Measurements from ENCODE around the gene LYZ.

- TF ChIP-seq CTCF (IDR thresholded peaks at IDR 0.05; ENCODE audit: insufficient read depth, low read length) (no peak), POLR2AphosphoS5 (IDR thresholded peaks at IDR 0.05; ENCODE audit: low read depth) (no peak), GABPA (IDR thresholded peaks at IDR 0.05; ENCODE audit: low read depth) (no peak), REST (IDR thresholded peaks at IDR 0.05; ENCODE audit: insufficient replicate concordance, low read depth) (no peak)
Observed at GRCh38 chr12:69355363-69356028, 7.3 kb downstream of the LYZ start.
